Measurements from ENCODE around the gene AFMID. TPM values are rescaled to one million over a fixed set of nuclear protein-coding genes. Genes with fewer than 3 reads are reported as not detected.

AFMID gene
- total and polyA plus RNA-seq, 9 of the 15 experiments (the other 6 are each of a cell fraction or from before 2014, with no cell fraction given): 62.1 to 188 (median 74.4) TPM

DNA sequence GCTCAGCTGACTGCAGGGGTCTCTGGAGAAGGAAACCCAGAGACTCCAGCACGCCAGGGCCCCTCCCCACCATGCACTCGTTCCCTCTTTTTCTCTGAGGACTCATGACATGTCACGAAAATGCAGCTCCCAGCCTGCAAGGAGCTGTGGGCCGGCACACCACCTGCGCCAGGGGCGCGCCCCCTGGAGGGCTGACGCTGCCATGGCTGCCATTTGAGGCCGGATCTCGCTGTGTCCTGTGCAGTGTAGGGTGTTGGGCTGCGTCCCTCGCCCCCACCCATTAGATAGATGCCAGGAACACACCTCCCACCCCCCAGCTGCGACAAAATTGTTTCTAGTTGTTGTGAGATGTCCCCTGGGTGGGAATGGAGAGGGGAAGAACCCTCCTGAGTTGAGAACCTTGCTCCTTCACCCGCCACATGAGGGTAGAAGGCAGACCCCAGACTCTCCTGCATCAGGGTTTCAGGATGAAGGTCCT lies 10.6 kb upstream of the AFMID start (continued):
- TF ChIP-seq, protein P1, sequence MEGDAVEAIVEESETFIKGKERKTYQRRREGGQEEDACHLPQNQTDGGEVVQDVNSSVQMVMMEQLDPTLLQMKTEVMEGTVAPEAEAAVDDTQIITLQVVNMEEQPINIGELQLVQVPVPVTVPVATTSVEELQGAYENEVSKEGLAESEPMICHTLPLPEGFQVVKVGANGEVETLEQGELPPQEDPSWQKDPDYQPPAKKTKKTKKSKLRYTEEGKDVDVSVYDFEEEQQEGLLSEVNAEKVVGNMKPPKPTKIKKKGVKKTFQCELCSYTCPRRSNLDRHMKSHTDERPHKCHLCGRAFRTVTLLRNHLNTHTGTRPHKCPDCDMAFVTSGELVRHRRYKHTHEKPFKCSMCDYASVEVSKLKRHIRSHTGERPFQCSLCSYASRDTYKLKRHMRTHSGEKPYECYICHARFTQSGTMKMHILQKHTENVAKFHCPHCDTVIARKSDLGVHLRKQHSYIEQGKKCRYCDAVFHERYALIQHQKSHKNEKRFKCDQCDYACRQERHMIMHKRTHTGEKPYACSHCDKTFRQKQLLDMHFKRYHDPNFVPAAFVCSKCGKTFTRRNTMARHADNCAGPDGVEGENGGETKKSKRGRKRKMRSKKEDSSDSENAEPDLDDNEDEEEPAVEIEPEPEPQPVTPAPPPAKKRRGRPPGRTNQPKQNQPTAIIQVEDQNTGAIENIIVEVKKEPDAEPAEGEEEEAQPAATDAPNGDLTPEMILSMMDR (IDR thresholded peaks at IDR 0.05 in 2 of 3, conservative IDR thresholded peaks at IDR 0.05 in 1 of 3; ENCODE audit: insufficient read depth in 2 of 3, low read depth in 1 of 3, low read length in 3 of 3): peak; percentile 92 to 97 (median 94)
- TF ChIP-seq BHLHE40 (IDR thresholded peaks at IDR 0.05; ENCODE audit: low read length): peak; percentile 69
- no peak for TF ChIP-seq SP2 (IDR thresholded peaks at IDR 0.05; ENCODE audit: extremely low read depth, low read depth, low read length, poor library complexity, severe bottlenecking)
- no peak for TF ChIP-seq TCF7 (IDR thresholded peaks at IDR 0.05; ENCODE audit: borderline replicate concordance)
- TF ChIP-seq ELF1 (tag; IDR thresholded peaks at IDR 0.05): no peak
- TF ChIP-seq, protein P2, sequence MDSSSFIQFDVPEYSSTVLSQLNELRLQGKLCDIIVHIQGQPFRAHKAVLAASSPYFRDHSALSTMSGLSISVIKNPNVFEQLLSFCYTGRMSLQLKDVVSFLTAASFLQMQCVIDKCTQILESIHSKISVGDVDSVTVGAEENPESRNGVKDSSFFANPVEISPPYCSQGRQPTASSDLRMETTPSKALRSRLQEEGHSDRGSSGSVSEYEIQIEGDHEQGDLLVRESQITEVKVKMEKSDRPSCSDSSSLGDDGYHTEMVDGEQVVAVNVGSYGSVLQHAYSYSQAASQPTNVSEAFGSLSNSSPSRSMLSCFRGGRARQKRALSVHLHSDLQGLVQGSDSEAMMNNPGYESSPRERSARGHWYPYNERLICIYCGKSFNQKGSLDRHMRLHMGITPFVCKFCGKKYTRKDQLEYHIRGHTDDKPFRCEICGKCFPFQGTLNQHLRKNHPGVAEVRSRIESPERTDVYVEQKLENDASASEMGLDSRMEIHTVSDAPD (CRISPR knock-in tag; IDR thresholded peaks at IDR 0.05): no peak
- 0 out of 4 replicates have a peak, but pooled peaks of 1 of the 2 experiments have one; percentile 27 for TF ChIP-seq NONO (IDR thresholded peaks at IDR 0.05; ENCODE audit: low read depth in 2 of 2, low read length in 1 of 2)
- TF ChIP-seq NCOA4 (IDR thresholded peaks at IDR 0.05; ENCODE audit: partially characterized antibody): no peak
- TF ChIP-seq TAF9B (IDR thresholded peaks at IDR 0.05; ENCODE audit: partially characterized antibody): no peak
- TF ChIP-seq, protein P3, sequence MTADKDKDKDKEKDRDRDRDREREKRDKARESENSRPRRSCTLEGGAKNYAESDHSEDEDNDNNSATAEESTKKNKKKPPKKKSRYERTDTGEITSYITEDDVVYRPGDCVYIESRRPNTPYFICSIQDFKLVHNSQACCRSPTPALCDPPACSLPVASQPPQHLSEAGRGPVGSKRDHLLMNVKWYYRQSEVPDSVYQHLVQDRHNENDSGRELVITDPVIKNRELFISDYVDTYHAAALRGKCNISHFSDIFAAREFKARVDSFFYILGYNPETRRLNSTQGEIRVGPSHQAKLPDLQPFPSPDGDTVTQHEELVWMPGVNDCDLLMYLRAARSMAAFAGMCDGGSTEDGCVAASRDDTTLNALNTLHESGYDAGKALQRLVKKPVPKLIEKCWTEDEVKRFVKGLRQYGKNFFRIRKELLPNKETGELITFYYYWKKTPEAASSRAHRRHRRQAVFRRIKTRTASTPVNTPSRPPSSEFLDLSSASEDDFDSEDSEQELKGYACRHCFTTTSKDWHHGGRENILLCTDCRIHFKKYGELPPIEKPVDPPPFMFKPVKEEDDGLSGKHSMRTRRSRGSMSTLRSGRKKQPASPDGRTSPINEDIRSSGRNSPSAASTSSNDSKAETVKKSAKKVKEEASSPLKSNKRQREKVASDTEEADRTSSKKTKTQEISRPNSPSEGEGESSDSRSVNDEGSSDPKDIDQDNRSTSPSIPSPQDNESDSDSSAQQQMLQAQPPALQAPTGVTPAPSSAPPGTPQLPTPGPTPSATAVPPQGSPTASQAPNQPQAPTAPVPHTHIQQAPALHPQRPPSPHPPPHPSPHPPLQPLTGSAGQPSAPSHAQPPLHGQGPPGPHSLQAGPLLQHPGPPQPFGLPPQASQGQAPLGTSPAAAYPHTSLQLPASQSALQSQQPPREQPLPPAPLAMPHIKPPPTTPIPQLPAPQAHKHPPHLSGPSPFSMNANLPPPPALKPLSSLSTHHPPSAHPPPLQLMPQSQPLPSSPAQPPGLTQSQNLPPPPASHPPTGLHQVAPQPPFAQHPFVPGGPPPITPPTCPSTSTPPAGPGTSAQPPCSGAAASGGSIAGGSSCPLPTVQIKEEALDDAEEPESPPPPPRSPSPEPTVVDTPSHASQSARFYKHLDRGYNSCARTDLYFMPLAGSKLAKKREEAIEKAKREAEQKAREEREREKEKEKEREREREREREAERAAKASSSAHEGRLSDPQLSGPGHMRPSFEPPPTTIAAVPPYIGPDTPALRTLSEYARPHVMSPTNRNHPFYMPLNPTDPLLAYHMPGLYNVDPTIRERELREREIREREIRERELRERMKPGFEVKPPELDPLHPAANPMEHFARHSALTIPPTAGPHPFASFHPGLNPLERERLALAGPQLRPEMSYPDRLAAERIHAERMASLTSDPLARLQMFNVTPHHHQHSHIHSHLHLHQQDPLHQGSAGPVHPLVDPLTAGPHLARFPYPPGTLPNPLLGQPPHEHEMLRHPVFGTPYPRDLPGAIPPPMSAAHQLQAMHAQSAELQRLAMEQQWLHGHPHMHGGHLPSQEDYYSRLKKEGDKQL (CRISPR knock-in tag; IDR thresholded peaks at IDR 0.05; ENCODE audit: borderline replicate concordance): no peak
- no peak for TF ChIP-seq NCOA1 (IDR thresholded peaks at IDR 0.05; ENCODE audit: low read depth)
- TF ChIP-seq SMAD3 (CRISPR knock-in tag; conservative IDR thresholded peaks at IDR 0.05): no peak
- TF ChIP-seq, protein P4, sequence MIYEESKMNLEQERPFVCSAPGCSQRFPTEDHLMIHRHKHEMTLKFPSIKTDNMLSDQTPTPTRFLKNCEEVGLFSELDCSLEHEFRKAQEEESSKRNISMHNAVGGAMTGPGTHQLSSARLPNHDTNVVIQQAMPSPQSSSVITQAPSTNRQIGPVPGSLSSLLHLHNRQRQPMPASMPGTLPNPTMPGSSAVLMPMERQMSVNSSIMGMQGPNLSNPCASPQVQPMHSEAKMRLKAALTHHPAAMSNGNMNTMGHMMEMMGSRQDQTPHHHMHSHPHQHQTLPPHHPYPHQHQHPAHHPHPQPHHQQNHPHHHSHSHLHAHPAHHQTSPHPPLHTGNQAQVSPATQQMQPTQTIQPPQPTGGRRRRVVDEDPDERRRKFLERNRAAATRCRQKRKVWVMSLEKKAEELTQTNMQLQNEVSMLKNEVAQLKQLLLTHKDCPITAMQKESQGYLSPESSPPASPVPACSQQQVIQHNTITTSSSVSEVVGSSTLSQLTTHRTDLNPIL (CRISPR knock-in tag; IDR thresholded peaks at IDR 0.05): no peak
- TF ChIP-seq SMARCB1 (IDR thresholded peaks at IDR 0.05; ENCODE audit: insufficient read length, low read depth): no peak
- TF ChIP-seq, protein P5, sequence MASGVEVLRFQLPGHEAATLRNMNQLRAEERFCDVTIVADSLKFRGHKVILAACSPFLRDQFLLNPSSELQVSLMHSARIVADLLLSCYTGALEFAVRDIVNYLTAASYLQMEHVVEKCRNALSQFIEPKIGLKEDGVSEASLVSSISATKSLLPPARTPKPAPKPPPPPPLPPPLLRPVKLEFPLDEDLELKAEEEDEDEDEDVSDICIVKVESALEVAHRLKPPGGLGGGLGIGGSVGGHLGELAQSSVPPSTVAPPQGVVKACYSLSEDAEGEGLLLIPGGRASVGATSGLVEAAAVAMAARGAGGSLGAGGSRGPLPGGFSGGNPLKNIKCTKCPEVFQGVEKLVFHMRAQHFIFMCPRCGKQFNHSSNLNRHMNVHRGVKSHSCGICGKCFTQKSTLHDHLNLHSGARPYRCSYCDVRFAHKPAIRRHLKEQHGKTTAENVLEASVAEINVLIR (CRISPR knock-in tag; IDR thresholded peaks at IDR 0.05): no peak
- TF ChIP-seq MCM2 (IDR thresholded peaks at IDR 0.05; ENCODE audit: low read depth): no peak
